Mammary epithelial cell (primary cell): Measurements from ENCODE around the gene ANKRD52.

ENCODE experiments used
- EZH2 ChIP-seq: IDR thresholded peaks from 2 replicates; pipeline ENCODE4 v1.6.1; 2012; ENCODE audit warnings: low read length, inconsistent platforms, borderline replicate concordance
- TF ChIP-seq, protein P1 (sequence below), 2 donors: IDR thresholded peaks in 1 of 2; conservative IDR thresholded peaks in 1 of 2; 2 replicates each; pipeline ENCODE4 v1.5.1; 2011 to 2012; ENCODE audit warnings: inconsistent platforms in 2 of 2, low read length in 2 of 2, mild to moderate bottlenecking in 2 of 2, control low read depth in 1 of 2, low read depth in 1 of 2; ENCODE audit not compliant: insufficient read depth in 1 of 2; ENCODE audit errors: extremely low read depth in 1 of 2

DNA sequence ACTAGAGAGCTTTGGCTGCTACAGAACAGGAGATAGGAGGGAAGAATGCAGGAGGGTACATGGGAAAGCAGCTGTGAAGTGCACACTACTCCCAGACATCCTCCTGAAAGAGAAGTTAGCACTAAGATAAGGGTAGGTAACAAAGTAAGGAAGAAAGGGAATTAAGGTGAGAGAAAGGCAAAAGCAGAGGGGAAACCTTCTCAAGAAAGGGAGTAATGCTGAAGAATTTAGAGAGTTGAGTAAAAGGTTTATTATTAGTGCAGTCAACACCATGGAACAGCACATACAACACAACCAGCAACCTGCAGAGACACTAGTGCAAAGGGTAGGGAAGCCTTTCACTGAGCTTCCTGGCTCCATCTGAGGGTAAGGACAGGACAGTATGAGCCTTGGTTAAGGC, 53.9 kb downstream of the ANKRD52 start:
- no peak for TF ChIP-seq EZH2
- TF ChIP-seq, protein P1, sequence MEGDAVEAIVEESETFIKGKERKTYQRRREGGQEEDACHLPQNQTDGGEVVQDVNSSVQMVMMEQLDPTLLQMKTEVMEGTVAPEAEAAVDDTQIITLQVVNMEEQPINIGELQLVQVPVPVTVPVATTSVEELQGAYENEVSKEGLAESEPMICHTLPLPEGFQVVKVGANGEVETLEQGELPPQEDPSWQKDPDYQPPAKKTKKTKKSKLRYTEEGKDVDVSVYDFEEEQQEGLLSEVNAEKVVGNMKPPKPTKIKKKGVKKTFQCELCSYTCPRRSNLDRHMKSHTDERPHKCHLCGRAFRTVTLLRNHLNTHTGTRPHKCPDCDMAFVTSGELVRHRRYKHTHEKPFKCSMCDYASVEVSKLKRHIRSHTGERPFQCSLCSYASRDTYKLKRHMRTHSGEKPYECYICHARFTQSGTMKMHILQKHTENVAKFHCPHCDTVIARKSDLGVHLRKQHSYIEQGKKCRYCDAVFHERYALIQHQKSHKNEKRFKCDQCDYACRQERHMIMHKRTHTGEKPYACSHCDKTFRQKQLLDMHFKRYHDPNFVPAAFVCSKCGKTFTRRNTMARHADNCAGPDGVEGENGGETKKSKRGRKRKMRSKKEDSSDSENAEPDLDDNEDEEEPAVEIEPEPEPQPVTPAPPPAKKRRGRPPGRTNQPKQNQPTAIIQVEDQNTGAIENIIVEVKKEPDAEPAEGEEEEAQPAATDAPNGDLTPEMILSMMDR (conservative IDR thresholded peaks at IDR 0.05 in 1 of 2, IDR thresholded peaks at IDR 0.05 in 1 of 2; ENCODE audit: extremely low read depth in 1 of 2, insufficient read depth in 1 of 2, low read depth in 1 of 2, low read length in 2 of 2) = no peak
